PFSK-1 (cell line): Measurements from ENCODE around the gene BEND2. TPM values are rescaled to one million over a fixed set of nuclear protein-coding genes. Genes with fewer than 3 reads are reported as not detected.

Experiments
- FOXP2 ChIP-seq: optimal IDR thresholded peaks from 2 replicates; pipeline ENCODE3; 2011; ENCODE audit warnings: borderline replicate concordance, control low read depth, inconsistent platforms; ENCODE audit not compliant: insufficient read depth; ENCODE audit errors: extremely low read length, extremely low read depth
- POLR2AphosphoS5 ChIP-seq: IDR thresholded peaks from 2 replicates; pipeline ENCODE4 v1.6.1; 2012; ENCODE audit warnings: low read depth, mild to moderate bottlenecking, control low read depth, low read length, moderate library complexity
- SIN3A ChIP-seq: IDR thresholded peaks from 2 replicates; pipeline ENCODE4 v1.6.1; 2012; ENCODE audit warnings: mild to moderate bottlenecking, low read length, moderate library complexity, borderline replicate concordance; ENCODE audit not compliant: insufficient read depth
- TAF1 ChIP-seq: IDR thresholded peaks from 2 replicates; pipeline ENCODE4 v1.6.1; 2012; ENCODE audit warnings: low read length, control low read depth, borderline replicate concordance; ENCODE audit not compliant: insufficient read depth
- polyA plus RNA-seq: library from polyadenylated mRNA; unstranded; fragments of >200 nt; gene quantifications from one replicate; pipeline ENCODE4 v1.2.1, GENCODE V29; 2012; ENCODE audit warnings: low read depth, missing spikeins; ENCODE audit not compliant: insufficient read length
- TF ChIP-seq, protein P1 (sequence below), 2 experiments: IDR thresholded peaks; 2 replicates each; pipeline versions ENCODE4 v1.6.1 to v1.8.0; 2011 to 2012; ENCODE audit warnings: low read depth in 2 of 2, low read length in 2 of 2, control low read depth in 1 of 2, inconsistent platforms in 1 of 2, mild to moderate bottlenecking in 1 of 2, moderate library complexity in 1 of 2; ENCODE audit not compliant: insufficient read depth in 1 of 2

Gene BEND2
- not detected for polyA plus RNA-seq

DNA sequence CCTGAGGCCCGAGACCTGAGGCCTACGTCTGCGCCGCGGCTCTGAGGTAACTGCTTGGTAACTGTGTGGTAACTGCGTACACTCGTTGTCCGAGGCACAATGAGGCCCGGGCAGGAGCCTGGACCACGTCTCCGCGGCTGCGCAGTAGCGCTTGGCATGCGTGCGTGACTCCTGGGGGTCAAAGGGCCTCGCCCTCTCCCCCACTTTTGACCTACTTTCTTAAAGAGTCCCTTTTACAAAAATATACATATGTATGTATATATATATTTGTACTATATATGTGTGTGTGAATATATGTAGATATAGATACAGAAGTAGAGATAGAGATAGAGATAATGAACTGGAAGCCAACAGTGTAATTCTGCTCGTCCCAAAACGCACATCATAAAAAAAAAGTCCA, at the start of gene BEND2:
Gene BEND2, minus strand, starts transcription at position 101 of the 400 bp plus-strand sequence. CDS start 136 bp downstream, outside the sequence.
- no peak for TF ChIP-seq POLR2AphosphoS5
- TF ChIP-seq TAF1: no peak
- TF ChIP-seq FOXP2: no peak
- TF ChIP-seq, protein P1, sequence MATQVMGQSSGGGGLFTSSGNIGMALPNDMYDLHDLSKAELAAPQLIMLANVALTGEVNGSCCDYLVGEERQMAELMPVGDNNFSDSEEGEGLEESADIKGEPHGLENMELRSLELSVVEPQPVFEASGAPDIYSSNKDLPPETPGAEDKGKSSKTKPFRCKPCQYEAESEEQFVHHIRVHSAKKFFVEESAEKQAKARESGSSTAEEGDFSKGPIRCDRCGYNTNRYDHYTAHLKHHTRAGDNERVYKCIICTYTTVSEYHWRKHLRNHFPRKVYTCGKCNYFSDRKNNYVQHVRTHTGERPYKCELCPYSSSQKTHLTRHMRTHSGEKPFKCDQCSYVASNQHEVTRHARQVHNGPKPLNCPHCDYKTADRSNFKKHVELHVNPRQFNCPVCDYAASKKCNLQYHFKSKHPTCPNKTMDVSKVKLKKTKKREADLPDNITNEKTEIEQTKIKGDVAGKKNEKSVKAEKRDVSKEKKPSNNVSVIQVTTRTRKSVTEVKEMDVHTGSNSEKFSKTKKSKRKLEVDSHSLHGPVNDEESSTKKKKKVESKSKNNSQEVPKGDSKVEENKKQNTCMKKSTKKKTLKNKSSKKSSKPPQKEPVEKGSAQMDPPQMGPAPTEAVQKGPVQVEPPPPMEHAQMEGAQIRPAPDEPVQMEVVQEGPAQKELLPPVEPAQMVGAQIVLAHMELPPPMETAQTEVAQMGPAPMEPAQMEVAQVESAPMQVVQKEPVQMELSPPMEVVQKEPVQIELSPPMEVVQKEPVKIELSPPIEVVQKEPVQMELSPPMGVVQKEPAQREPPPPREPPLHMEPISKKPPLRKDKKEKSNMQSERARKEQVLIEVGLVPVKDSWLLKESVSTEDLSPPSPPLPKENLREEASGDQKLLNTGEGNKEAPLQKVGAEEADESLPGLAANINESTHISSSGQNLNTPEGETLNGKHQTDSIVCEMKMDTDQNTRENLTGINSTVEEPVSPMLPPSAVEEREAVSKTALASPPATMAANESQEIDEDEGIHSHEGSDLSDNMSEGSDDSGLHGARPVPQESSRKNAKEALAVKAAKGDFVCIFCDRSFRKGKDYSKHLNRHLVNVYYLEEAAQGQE (IDR thresholded peaks at IDR 0.05; ENCODE audit: insufficient read depth in 1 of 2, low read depth in 2 of 2, low read length in 2 of 2): no peak
- no peak for TF ChIP-seq SIN3A

DNA sequence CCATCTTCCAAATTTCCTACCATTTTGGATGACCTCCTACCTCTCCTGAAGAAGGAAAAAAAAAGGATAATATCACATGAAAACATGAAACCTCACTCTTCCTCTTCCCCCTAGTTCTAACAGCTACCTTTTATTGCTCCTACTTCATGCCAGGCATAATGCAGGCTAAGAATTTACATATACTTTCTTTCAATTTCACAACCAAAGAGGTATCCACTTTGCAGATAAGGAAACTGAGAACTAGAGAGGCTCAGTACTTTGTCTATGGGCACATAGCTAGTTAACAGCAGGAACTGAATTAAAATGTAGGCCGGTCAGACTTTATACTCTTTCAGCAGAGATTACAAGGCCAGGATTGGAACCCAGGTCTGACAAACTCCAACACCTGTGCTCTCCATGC, 34.4 kb upstream of the BEND2 start:
- TF ChIP-seq, protein P1 (IDR thresholded peaks at IDR 0.05; ENCODE audit: insufficient read depth in 1 of 2, low read depth in 2 of 2, low read length in 2 of 2): no peak
- no peak for TF ChIP-seq SIN3A
- TF ChIP-seq POLR2AphosphoS5: no peak
- TF ChIP-seq FOXP2: no peak
- TF ChIP-seq TAF1: no peak

DNA sequence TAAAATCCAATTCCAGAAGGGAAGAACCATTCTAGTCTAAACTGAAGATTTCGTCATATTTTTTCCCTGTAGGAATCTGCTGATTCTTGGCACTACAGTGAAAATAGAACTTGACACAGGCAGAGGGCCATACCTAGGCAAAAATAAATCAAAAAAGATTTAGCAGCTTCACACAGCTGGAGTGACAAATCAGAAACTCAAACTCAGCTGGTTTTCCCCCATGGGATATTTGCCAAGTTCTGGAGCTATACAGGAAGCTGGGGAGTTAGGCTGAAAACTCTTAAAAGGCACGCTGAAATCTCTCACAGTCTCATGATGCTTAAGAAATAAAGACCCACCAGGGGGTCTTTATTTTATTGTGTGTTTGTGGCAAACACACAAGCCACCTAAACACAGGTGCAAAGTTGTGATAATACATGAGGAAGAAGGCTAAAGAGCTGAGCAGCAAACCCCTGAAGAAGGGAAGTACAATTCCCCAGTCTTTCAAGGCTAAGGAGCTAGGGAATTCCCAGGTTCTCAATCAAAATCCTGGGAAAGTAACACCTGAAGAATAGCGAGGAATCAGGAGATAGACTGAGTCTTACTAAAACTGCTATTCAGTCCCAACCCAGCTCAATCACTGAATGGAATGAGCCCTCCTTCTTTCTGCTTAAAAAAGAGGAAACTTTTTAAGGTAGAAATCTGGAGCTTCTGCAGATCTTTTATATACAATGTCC, 32.1 kb upstream of the BEND2 start:
- TF ChIP-seq POLR2AphosphoS5 (no peak), FOXP2 (no peak), TAF1 (no peak), SIN3A (no peak)
- TF ChIP-seq, protein P1 (IDR thresholded peaks at IDR 0.05; ENCODE audit: insufficient read depth in 1 of 2, low read depth in 2 of 2, low read length in 2 of 2): no peak

DNA sequence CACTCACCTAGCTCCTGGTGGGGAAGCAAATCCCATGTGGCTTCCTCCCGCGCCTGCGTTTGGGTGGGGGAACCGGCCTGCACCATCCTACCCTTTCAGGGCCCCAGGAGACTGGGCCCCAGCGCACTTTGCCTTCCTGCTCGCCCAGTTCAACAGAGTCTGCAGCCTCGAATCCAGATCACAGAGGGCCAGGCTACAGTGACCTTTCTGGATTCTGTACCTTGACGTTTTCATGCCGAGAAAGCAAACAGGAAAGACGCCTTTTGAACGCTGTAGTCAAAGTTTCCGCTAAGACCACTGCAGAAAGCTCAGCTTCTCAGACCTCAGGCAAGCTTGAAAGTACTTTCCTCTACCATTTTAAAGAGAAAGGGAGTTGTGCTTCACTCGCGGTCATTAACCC, 7.4 kb upstream of the BEND2 start:
- TF ChIP-seq POLR2AphosphoS5 (no peak), FOXP2 (no peak), SIN3A (no peak), TAF1 (no peak)
- TF ChIP-seq, protein P1 (IDR thresholded peaks at IDR 0.05; ENCODE audit: insufficient read depth in 1 of 2, low read depth in 2 of 2, low read length in 2 of 2): no peak

DNA sequence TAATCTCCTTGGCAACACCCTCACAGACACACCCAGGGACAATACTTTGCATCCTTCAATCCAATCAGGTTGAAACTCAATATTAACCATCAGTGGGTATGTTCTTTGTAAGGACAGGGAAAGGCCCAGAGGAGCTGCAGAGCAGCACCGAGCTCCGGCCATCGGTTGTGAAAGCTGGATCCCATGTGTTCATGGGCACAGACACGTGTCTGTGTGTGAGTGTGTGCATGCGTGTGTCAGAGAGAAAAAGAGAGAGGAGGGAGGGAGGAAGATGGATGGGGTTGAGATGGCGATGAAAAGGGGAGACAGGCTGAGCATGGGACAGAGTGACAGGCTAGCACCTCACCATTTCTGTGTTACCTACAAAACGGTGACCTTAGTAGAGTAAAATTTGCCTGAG, 6.8 kb upstream of the BEND2 start:
- no peak for TF ChIP-seq TAF1
- TF ChIP-seq, protein P1 (IDR thresholded peaks at IDR 0.05; ENCODE audit: insufficient read depth in 1 of 2, low read depth in 2 of 2, low read length in 2 of 2): no peak
- no peak for TF ChIP-seq FOXP2
- no peak for TF ChIP-seq POLR2AphosphoS5
- TF ChIP-seq SIN3A: no peak
